H1 (cell line): ENCODE measurements around the gene REPIN1. TPM values are rescaled to one million over a fixed set of nuclear protein-coding genes. Genes with fewer than 3 reads are reported as not detected.

ENCODE experiments used
- CTCF ChIA-PET: fragments of 300-600 bp; sonication (Branson Sonifier 250); formaldehyde crosslinking; loops from one replicate; lab custom pipeline; 2021; ENCODE audit not compliant: partially characterized antibody; lab: Charles Lee
- POLR2A ChIA-PET: fragments of 300-600 bp; sonication (Branson Sonifier 250); formaldehyde crosslinking; loops from one replicate; lab custom pipeline; 2021; ENCODE audit warnings: inconsistent platforms; ENCODE audit not compliant: partially characterized antibody; lab: Charles Lee
- DNase-seq, 2 experiments: peaks; one replicate each; pipeline versions ENCODE4 v3.0.0 to v3.0.0-alpha.2; 2010 to 2022; ENCODE audit warnings: low spot score in 2 of 2, low read depth in 1 of 2, mixed read lengths in 1 of 2
- FAIRE-seq: peaks from 2 replicates; lab custom pipeline; 2011; peaks lifted over from hg19 to GRCh38; lab: Jason Lieb, UNC
- H2AFZ ChIP-seq: 2 replicates; pipeline ENCODE4 v1.8.1; 2012; ENCODE audit warnings: low read length, inconsistent platforms
- H2AK5ac ChIP-seq: 2 replicates; pipeline ENCODE4 v1.6.1; 2013; ENCODE audit warnings: low read depth, low read length
- H2BK120ac ChIP-seq: replicated peaks from 2 replicates; pipeline ENCODE3; 2013; ENCODE audit warnings: low read depth, low read length, inconsistent platforms
- H2BK12ac ChIP-seq: 2 replicates; pipeline ENCODE4 v1.6.1; 2013; ENCODE audit warnings: low read depth, low read length
- H2BK15ac ChIP-seq: 2 replicates; pipeline ENCODE4 v1.6.1; 2013; ENCODE audit warnings: low read length
- H2BK20ac ChIP-seq: 2 replicates; pipeline ENCODE4 v1.6.1; 2013; ENCODE audit warnings: low read length
- H2BK5ac ChIP-seq: 2 replicates; pipeline ENCODE4 v1.6.1; 2013; ENCODE audit warnings: low read depth, low read length
- H3K14ac ChIP-seq: 2 replicates; pipeline ENCODE4 v1.6.1; 2013; ENCODE audit warnings: inconsistent platforms; ENCODE audit not compliant: insufficient read length
- H3K18ac ChIP-seq: 2 replicates; pipeline ENCODE4 v1.6.1; 2013; ENCODE audit warnings: low read length; ENCODE audit errors: extremely low read depth
- H3K23ac ChIP-seq: 2 replicates; pipeline ENCODE4 v1.6.1; 2013; ENCODE audit warnings: inconsistent platforms; ENCODE audit not compliant: insufficient read length
- H3K23me2 ChIP-seq: 2 replicates; pipeline ENCODE4 v1.6.1; 2013; ENCODE audit warnings: low read depth, low read length
- H3K27ac ChIP-seq: 2 replicates; pipeline ENCODE4 v1.6.1; 2011; ENCODE audit warnings: low read depth, low read length, inconsistent platforms
- H3K27me3 ChIP-seq, 4 experiments: replicated peaks in 1 of 4; 1 replicate in 1 of 4; 2 replicates in 3 of 4; pipeline versions ENCODE4 v1.6.1 to v1.8.1; 2011 to 2013; ENCODE audit warnings: low read length in 3 of 4, mild to moderate bottlenecking in 3 of 4, inconsistent platforms in 2 of 4, mixed read lengths in 2 of 4, moderate library complexity in 1 of 4; ENCODE audit not compliant: control insufficient read depth in 3 of 4, insufficient read depth in 3 of 4; ENCODE audit errors: extremely low read depth in 1 of 4
- H3K36me3 ChIP-seq, 4 experiments: 2 replicates each; pipeline versions ENCODE4 v1.6.1 to v1.8.1; 2011 to 2013; ENCODE audit warnings: mild to moderate bottlenecking in 4 of 4, low read length in 3 of 4, moderate library complexity in 2 of 4, control low read depth in 1 of 4, inconsistent platforms in 1 of 4; ENCODE audit not compliant: insufficient read depth in 4 of 4, control insufficient read depth in 2 of 4
- H3K4ac ChIP-seq: replicated peaks from 2 replicates; pipeline ENCODE3; 2013; ENCODE audit warnings: low read length, low read depth, mixed read lengths, inconsistent platforms; ENCODE audit not compliant: insufficient read length
- H3K4me1 ChIP-seq, 4 experiments: replicated peaks in 1 of 4; 1 replicate in 1 of 4; 2 replicates in 3 of 4; pipeline versions ENCODE4 v1.6.1 to v1.8.1; 2011 to 2013; ENCODE audit warnings: low read length in 3 of 4, inconsistent platforms in 2 of 4, mixed read lengths in 1 of 4; ENCODE audit not compliant: insufficient read depth in 4 of 4, control insufficient read depth in 3 of 4
- H3K4me2 ChIP-seq, 2 experiments: 2 replicates each; pipeline versions ENCODE4 v1.6.1 to v1.8.1; 2011 to 2013; ENCODE audit warnings: low read depth in 2 of 2, low read length in 2 of 2, control low read depth in 1 of 2, inconsistent platforms in 1 of 2, mild to moderate bottlenecking in 1 of 2; ENCODE audit not compliant: insufficient read depth in 1 of 2
- H3K4me3 ChIP-seq, 4 experiments: fragments of 200-600, 300-600 bp in 1 of 4; sonication (generic), shearing (Covaris generic), sonication (Bioruptor Twin) in 1 of 4; 2 replicates each; pipeline versions ENCODE4 v1.5.1 to v1.8.1; 2011 to 2016; ENCODE audit warnings: low read length in 4 of 4, low read depth in 3 of 4, control low read depth in 2 of 4, inconsistent platforms in 2 of 4, mild to moderate bottlenecking in 2 of 4, mixed read lengths in 1 of 4, moderate library complexity in 1 of 4; ENCODE audit not compliant: insufficient read depth in 2 of 4; ENCODE audit errors: extremely low read depth in 1 of 4
- H3K56ac ChIP-seq: replicated peaks from 2 replicates; pipeline ENCODE3; 2013; ENCODE audit warnings: low read depth, mild to moderate bottlenecking, mixed read lengths, low read length, inconsistent platforms; ENCODE audit not compliant: insufficient read length
- H3K79me1 ChIP-seq: 2 replicates; pipeline ENCODE4 v1.6.1; 2013; ENCODE audit warnings: low read depth, low read length, control low read depth
- H3K79me2 ChIP-seq, 2 experiments: 2 replicates each; pipeline versions ENCODE4 v1.6.1 to v1.8.1; 2012 to 2013; ENCODE audit warnings: low read length in 2 of 2, mild to moderate bottlenecking in 2 of 2, inconsistent platforms in 1 of 2; ENCODE audit not compliant: insufficient read depth in 2 of 2, control insufficient read depth in 1 of 2
- H3K9ac ChIP-seq, 4 experiments: replicated peaks in 1 of 4; 1 replicate in 1 of 4; 2 replicates in 3 of 4; pipeline versions ENCODE4 v1.6.1 to v1.8.1; 2011 to 2013; ENCODE audit warnings: low read depth in 3 of 4, low read length in 3 of 4, control low read depth in 2 of 4, mild to moderate bottlenecking in 2 of 4, moderate library complexity in 2 of 4, inconsistent platforms in 1 of 4; ENCODE audit errors: extremely low read depth in 1 of 4
- H3K9me3 ChIP-seq, 2 experiments: 2 replicates each; pipeline versions ENCODE4 v1.6.1 to v1.8.1; 2012 to 2013; ENCODE audit warnings: mild to moderate bottlenecking in 2 of 2, moderate library complexity in 2 of 2, control low read depth in 1 of 2, inconsistent platforms in 1 of 2, low read depth in 1 of 2, low read length in 1 of 2, mixed read lengths in 1 of 2; ENCODE audit not compliant: insufficient read depth in 2 of 2
- H4K20me1 ChIP-seq, 2 experiments: replicated peaks in 1 of 2; 2 replicates each; pipeline versions ENCODE3 to v1.8.1; 2011 to 2013; ENCODE audit warnings: inconsistent platforms in 2 of 2, low read length in 2 of 2, mild to moderate bottlenecking in 1 of 2; ENCODE audit not compliant: insufficient read depth in 2 of 2, control insufficient read depth in 1 of 2
- H4K5ac ChIP-seq: 2 replicates; pipeline ENCODE4 v1.6.1; 2013; ENCODE audit warnings: low read length, low read depth, mixed read lengths, inconsistent platforms; ENCODE audit not compliant: insufficient read length
- H4K8ac ChIP-seq: 2 replicates; pipeline ENCODE4 v1.8.0; 2013; ENCODE audit warnings: mild to moderate bottlenecking, moderate library complexity, low read length, inconsistent platforms; ENCODE audit not compliant: insufficient read depth; ENCODE audit errors: extremely low read depth
- H4K91ac ChIP-seq: replicated peaks from 2 replicates; pipeline ENCODE3; 2013; ENCODE audit warnings: low read length, mixed read lengths, inconsistent platforms; ENCODE audit not compliant: insufficient read length
- RAD21 ChIP-seq, 2 experiments: IDR thresholded peaks in 1 of 2; conservative IDR thresholded peaks in 1 of 2; 2 replicates each; pipeline ENCODE4 v1.6.1; 2011; ENCODE audit warnings: low read depth in 2 of 2, low read length in 2 of 2, improper control_type of control experiment in 1 of 2, inconsistent platforms in 1 of 2, mild to moderate bottlenecking in 1 of 2, moderate library complexity in 1 of 2
- SRF ChIP-seq: IDR thresholded peaks from 2 replicates; pipeline ENCODE4 v1.6.1; 2011; ENCODE audit warnings: mild to moderate bottlenecking, low read depth, low read length, moderate library complexity
- TAF7 ChIP-seq: optimal IDR thresholded peaks from 2 replicates; pipeline ENCODE3; 2011; ENCODE audit warnings: low read depth, mild to moderate bottlenecking, inconsistent platforms, low read length, moderate library complexity, borderline replicate concordance
- WGBS, 2 experiments: shearing (Covaris generic) in 1 of 2; methylation state at CpG; one replicate each; pipeline versions ENCODE4 v1.1.6 to v1.1.7; 2013 to 2015; ENCODE audit warnings: low lambda C conversion rate in 2 of 2, mixed read lengths in 2 of 2, inconsistent platforms in 1 of 2, low coverage in 1 of 2, missing lambda C conversion rate in 1 of 2; ENCODE audit not compliant: insufficient replicate concordance in 2 of 2, insufficient coverage in 1 of 2, insufficient read length in 1 of 2; ENCODE audit errors: extremely low coverage in 1 of 2, missing lambda C conversion rate in 1 of 2; 5-methylcytosine and 5-hydroxymethylcytosine counted together
- polyA plus RNA-seq, 7 experiments: library from polyadenylated mRNA; depleted of rRNA in 3 of 7; stranded (reverse) in 5 of 7; unstranded in 2 of 7; fragments of >200 nt in 5 of 7; fragments of 200-250 nt in 2 of 7; gene quantifications; 1 replicate in 5 of 7; 2 replicates in 1 of 7; 4 replicates in 1 of 7; pipeline versions ENCODE4 v1.2.1 to v1.2.3, GENCODE V29; 2011 to 2013; ENCODE audit warnings: missing spikeins in 2 of 7, mixed read lengths in 2 of 7
- total RNA-seq: library from RNA; stranded (reverse); fragmentation: NEBNext Ultra II Directional; extraction: Animal tissue kit (Norgen Biotek cat#: 25700); gene quantifications from 2 replicates; pipeline ENCODE4 v1.2.1, GENCODE V29; 2021

REPIN1 gene
- total and polyA plus RNA-seq, 2 of the 8 experiments (the other 6 are each of a cell fraction or from before 2014, with no cell fraction given): 98.6 to 125 TPM

- TF ChIP-seq SRF: no peak
- TF ChIP-seq TAF7: no peak
- TF ChIP-seq RAD21 (IDR thresholded peaks at IDR 0.05 in 1 of 2, conservative IDR thresholded peaks at IDR 0.05 in 1 of 2; ENCODE audit: low read depth in 2 of 2, low read length in 2 of 2): peak; percentile 12 to 39; a peak in 2 of 4 replicates
- H3K4me3 ChIP-seq: no peak overlapping the region
- H2BK120ac ChIP-seq: no peak overlapping the region
- H3K79me1 ChIP-seq: no peaks in the 10 kb centered on the region
- no peak overlapping the region for H3K4me2 ChIP-seq
- H3K4ac ChIP-seq: no peak overlapping the region
- no peak overlapping the region for H3K27ac ChIP-seq
- POLR2A ChIA-PET: interaction anchor here (1.1 to 13.9 kb wide), 6 partner anchors 11 to 29 kb away, joined by 4 to 164 read pairs (median 10); partner anchors contain the start of gene REPIN1
- DNase-seq: no peak
- no peak overlapping the region for H2BK15ac ChIP-seq
- no peaks in the 10 kb centered on the region for H3K27me3 ChIP-seq
- 0 out of 2 replicates have a peak overlapping the region, but pooled peaks have one; percentile 16 for H3K18ac ChIP-seq
- H2BK12ac ChIP-seq: no peak overlapping the region
- H3K14ac ChIP-seq: no peak overlapping the region
- no peaks in the 10 kb centered on the region for H4K20me1 ChIP-seq
- no peaks in the 10 kb centered on the region for H3K9me3 ChIP-seq
- no peak overlapping the region for H2BK5ac ChIP-seq
- H3K23me2 ChIP-seq: no peaks in the 10 kb centered on the region; the same call in 1 of the 2 replicates
- H4K5ac ChIP-seq: no peak overlapping the region
- no peak overlapping the region for H2BK20ac ChIP-seq
- H3K79me2 ChIP-seq: peaks cover 0 to 21% of the 10 kb centered on the region in 2 experiments; a peak in 2 of 4 replicates
- no peak overlapping the region for H4K8ac ChIP-seq
- no peak overlapping the region for H3K23ac ChIP-seq
- H3K9ac ChIP-seq: no peak overlapping the region
- CTCF ChIA-PET: interaction anchor here (0.7 to 1.7 kb wide), 6 partner anchors 9 to 39 kb away, joined by 3 read pairs; partner anchors contain the start of gene REPIN1
- H2AFZ ChIP-seq: no peak overlapping the region
- peaks cover 6 to 35% (median 15%) of the 10 kb centered on the region in 4 experiments; a peak in 6 of 8 replicates for H3K36me3 ChIP-seq
- H3K56ac ChIP-seq: no peak overlapping the region
- H4K91ac ChIP-seq: no peak overlapping the region
- WGBS, 2 experiments: 96% methylated on average over 59 of the region's 91 CpGs; no CpG with 5 or more reads in 1 of the 2 experiments
- no peak for FAIRE-seq
- H3K4me1 ChIP-seq: peaks cover 12 to 42% (median 29%) of the 10 kb centered on the region in 4 experiments
- H2AK5ac ChIP-seq: no peak overlapping the region
Observed at GRCh38 chr7:150397346-150398107, 28.9 kb downstream of the REPIN1 start.
